Vagina (tissue), 2 donors: ENCODE data around the gene CBX4. TPM values are rescaled to one million over a fixed set of nuclear protein-coding genes. Genes with fewer than 3 reads are reported as not detected.

Source experiments
- DNase-seq, 2 donors: peaks; one replicate each; pipeline ENCODE4 v3.0.0-alpha.2; 2017; ENCODE audit errors: extremely low spot score in 2 of 2
- H3K27ac ChIP-seq: fragments of 200-600 bp; sonication (generic); one replicate; pipeline ENCODE4 v1.5.1; 2019
- H3K27me3 ChIP-seq: fragments of 200-600 bp; sonication (generic); one replicate; pipeline ENCODE4 v1.5.1; 2019
- H3K36me3 ChIP-seq, 2 donors: fragments of 200-600 bp; sonication (generic); one replicate each; pipeline ENCODE4 v1.5.1; 2017 to 2019
- H3K4me1 ChIP-seq: fragments of 200-600 bp; sonication (generic); one replicate; pipeline ENCODE4 v1.5.1; 2019
- H3K4me3 ChIP-seq, 2 donors: fragments of 200-600 bp; sonication (generic); 1 replicate in 1 of 2; 2 replicates in 1 of 2; pipeline ENCODE4 v1.5.1; 2016 to 2019
- H3K9me3 ChIP-seq: fragments of 200-600 bp; sonication (generic); one replicate; pipeline ENCODE4 v1.5.1; 2019
- POLR2A ChIP-seq, 2 donors: fragments of 450-650 bp; IDR thresholded peaks; one replicate each; pipeline ENCODE4 v1.6.1; 2017; ENCODE audit warnings: antibody characterized with exemption in 2 of 2, mild to moderate bottlenecking in 2 of 2, moderate library complexity in 2 of 2
- POLR2AphosphoS5 ChIP-seq, 2 donors: sonication (generic); formaldehyde crosslinking; IDR thresholded peaks; one replicate each; pipeline ENCODE4 v1.9.0; 2017; ENCODE audit warnings: antibody characterized with exemption in 2 of 2, mild to moderate bottlenecking in 2 of 2, low read depth in 1 of 2; ENCODE audit not compliant: insufficient read depth in 1 of 2
- intact Hi-C: fragments of 100-400 bp; cut with DNase I; formaldehyde crosslinking; loops from one replicate; pipeline ENCODE4 v1.15.1; 2023
- total RNA-seq: library from RNA; depleted of rRNA; stranded (reverse); fragments of >200 nt; gene quantifications from one replicate; pipeline ENCODE4 v1.2.3, GENCODE V29; 2016
- TF ChIP-seq, protein P1 (sequence below), 3 experiments: fragments of 450-650 bp in 2 of 3; fragments of 200-600 bp in 1 of 3; sonication (generic) in 1 of 3; IDR thresholded peaks; one replicate each; pipeline ENCODE4 v1.5.1; 2017 to 2019; ENCODE audit warnings: antibody characterized with exemption in 3 of 3, mild to moderate bottlenecking in 2 of 3, moderate library complexity in 2 of 3

The CBX4 gene
- total RNA-seq, 1 donor from 2014 or later, result 13.0 TPM

DNA sequence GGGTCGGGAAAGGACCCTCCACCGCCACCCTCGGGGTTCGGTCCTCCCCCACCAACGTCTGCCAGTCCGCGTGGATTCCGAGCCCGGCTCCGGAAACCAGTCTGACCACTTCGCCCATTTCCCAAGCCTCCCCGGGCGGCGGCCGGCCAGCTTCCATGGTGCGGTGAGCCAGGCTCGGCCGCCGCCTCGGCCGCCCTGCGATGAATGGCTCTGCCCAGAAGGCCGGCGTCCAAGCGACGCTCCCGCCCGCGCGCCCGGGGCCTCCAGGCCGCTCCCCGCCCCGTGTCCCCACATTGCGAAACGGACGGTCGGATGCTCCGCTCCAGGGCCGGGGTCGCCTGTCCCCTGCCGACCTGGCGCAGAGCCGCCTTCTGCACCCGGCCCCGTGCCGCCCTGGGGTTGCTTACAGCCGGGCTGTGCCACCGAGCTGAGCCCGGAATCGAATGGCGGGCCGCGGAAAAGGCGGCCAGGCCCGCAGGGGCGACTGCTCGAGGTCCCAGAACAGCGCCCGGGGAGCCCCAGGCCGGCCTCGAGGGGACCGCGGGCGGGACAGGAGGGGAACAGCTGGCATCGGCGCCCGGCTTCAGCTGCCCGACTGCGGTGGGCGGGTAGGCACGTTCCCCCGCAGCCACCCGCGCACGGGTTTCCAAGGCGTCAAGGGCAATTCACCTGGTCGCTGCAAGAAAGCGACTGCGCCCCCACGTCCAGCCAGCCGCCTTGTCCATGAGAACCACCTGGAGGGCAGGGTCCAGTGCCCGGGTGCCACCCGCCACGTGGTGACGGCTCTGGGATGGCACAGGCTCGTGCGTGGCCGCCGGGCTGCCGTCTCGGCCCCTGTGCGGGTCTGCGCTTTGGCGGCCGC lies 24.0 kb downstream of the CBX4 start:
- Histone ChIP-seq H3K4me3 (peak overlapping the region; percentile 18 to 42), H3K27ac (no peak overlapping the region), H3K27me3 (peaks cover 35% of the 10 kb centered on the region)

DNA sequence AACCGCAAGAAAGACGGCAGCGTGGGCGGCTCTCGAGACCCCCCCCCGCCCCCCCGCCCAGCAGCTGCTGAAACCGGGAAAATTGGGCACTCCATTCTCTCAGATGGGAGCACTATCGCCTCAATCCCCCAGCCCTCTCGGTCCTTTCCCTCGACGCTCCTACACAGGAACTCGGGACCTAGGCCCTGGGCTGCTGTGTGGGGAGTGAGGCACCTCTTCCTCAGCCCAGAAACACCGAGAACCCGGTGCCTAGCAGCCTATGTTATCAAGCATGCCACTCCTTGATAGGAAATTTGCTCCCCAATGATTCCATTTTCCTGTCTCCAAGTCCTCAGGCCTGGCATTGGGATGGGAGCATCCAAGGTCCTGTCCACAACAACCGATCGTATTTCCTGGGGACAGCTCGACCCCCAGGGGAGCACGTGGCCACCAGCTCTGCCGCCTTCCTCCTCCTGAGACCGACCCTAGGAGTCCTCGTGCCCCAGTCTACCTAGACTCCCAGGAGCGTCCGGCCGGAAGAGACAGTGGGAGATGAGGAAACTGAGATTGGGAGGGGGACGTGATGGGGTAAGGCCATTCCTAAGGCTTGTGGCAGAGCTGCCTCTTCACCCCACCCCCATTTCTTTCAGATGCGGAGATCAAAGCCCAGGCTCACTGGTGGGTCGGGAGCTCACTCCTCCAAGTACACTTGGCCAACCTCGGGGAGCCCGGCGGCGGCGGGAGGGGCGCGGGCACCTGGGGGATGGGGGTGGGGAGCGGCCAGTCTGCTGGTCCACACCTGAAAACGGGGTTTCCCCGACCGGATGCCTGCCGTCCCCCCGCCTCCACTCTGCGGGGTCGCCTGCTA lies 24.9 kb downstream of the CBX4 start:
- Histone ChIP-seq H3K27ac (no peak overlapping the region), H3K4me1 (peaks cover 52% of the 10 kb centered on the region), H3K4me3 (peak overlapping the region; percentile 18 to 42), H3K36me3 (no peaks in the 10 kb centered on the region), H3K27me3 (peaks cover 38% of the 10 kb centered on the region), H3K9me3 (no peaks in the 10 kb centered on the region)
- intact Hi-C loops, result no loop called here
- TF ChIP-seq POLR2AphosphoS5 (IDR thresholded peaks at IDR 0.05; ENCODE audit: insufficient read depth in 1 of 2, low read depth in 1 of 2) (no peak), POLR2A (IDR thresholded peaks at IDR 0.05) (no peak)
- TF ChIP-seq, protein P1, sequence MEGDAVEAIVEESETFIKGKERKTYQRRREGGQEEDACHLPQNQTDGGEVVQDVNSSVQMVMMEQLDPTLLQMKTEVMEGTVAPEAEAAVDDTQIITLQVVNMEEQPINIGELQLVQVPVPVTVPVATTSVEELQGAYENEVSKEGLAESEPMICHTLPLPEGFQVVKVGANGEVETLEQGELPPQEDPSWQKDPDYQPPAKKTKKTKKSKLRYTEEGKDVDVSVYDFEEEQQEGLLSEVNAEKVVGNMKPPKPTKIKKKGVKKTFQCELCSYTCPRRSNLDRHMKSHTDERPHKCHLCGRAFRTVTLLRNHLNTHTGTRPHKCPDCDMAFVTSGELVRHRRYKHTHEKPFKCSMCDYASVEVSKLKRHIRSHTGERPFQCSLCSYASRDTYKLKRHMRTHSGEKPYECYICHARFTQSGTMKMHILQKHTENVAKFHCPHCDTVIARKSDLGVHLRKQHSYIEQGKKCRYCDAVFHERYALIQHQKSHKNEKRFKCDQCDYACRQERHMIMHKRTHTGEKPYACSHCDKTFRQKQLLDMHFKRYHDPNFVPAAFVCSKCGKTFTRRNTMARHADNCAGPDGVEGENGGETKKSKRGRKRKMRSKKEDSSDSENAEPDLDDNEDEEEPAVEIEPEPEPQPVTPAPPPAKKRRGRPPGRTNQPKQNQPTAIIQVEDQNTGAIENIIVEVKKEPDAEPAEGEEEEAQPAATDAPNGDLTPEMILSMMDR (IDR thresholded peaks at IDR 0.05), result no peak
- DNase-seq, result no peak

More for the DNA sequence above, 24.0 kb downstream of the CBX4 start:
- TF ChIP-seq, protein P1 (IDR thresholded peaks at IDR 0.05), result no peak
- TF ChIP-seq POLR2A (IDR thresholded peaks at IDR 0.05), result no peak
- TF ChIP-seq POLR2AphosphoS5 (IDR thresholded peaks at IDR 0.05; ENCODE audit: insufficient read depth in 1 of 2, low read depth in 1 of 2), result no peak
- Histone ChIP-seq H3K36me3 (no peaks in the 10 kb centered on the region), H3K4me1 (peaks cover 47% of the 10 kb centered on the region), H3K9me3 (no peaks in the 10 kb centered on the region)
- intact Hi-C loops, result no loop called here
- no peak for DNase-seq

DNA sequence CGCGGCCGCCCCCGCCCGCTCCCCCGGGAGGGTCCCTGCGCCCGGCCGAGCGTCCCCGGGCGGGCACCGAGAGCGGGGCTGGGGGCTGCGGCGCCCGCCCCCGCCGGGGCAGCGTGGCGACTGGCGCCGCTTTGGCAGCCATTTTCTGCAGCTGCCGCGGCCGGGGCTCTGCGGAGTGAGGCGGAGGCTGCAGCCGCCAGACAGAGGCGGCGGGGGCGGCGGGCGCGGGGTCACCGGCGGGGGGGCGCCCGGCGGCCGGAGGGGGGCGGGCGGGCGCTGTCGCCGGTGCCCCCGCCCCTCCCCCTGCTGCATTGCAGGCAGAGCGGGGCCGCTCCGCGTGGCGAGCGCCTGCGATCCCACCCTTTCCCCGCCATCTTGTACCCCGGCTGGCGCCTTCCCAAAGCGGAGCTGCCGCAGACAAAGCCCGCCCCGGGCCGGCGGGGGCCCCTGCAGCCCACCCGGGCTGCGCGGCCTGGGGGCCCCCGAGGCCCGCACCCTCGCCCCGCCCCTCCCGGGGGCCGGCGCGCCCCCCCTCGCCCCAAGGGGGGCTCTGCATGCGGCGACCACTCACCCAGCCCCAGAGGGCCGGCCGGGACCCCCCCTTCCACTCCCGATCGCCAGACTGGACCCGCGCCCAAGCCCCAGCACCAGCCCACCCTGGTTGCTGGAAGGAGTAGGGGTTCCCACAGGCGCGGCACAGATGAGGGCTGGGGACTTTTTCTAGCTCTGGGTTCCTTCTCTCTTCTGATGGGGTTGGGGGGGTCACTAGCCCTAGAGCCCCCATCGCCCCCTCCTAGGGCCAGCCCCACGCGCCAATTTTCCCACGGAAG lies 25.7 kb downstream of the CBX4 start:
- intact Hi-C loops, result no loop called here
- peaks cover 47% of the 10 kb centered on the region for H3K27me3 ChIP-seq
- no peak overlapping the region for H3K27ac ChIP-seq
- TF ChIP-seq, protein P1 (IDR thresholded peaks at IDR 0.05), result no peak
- TF ChIP-seq POLR2A (IDR thresholded peaks at IDR 0.05) (no peak), POLR2AphosphoS5 (IDR thresholded peaks at IDR 0.05; ENCODE audit: insufficient read depth in 1 of 2, low read depth in 1 of 2) (no peak)
- peaks cover 52% of the 10 kb centered on the region for H3K4me1 ChIP-seq
- no peaks in the 10 kb centered on the region for H3K36me3 ChIP-seq
- DNase-seq, result no peak
- peak overlapping the region in 1 of 2 donors; percentile 42 for H3K4me3 ChIP-seq
- no peaks in the 10 kb centered on the region for H3K9me3 ChIP-seq

DNA sequence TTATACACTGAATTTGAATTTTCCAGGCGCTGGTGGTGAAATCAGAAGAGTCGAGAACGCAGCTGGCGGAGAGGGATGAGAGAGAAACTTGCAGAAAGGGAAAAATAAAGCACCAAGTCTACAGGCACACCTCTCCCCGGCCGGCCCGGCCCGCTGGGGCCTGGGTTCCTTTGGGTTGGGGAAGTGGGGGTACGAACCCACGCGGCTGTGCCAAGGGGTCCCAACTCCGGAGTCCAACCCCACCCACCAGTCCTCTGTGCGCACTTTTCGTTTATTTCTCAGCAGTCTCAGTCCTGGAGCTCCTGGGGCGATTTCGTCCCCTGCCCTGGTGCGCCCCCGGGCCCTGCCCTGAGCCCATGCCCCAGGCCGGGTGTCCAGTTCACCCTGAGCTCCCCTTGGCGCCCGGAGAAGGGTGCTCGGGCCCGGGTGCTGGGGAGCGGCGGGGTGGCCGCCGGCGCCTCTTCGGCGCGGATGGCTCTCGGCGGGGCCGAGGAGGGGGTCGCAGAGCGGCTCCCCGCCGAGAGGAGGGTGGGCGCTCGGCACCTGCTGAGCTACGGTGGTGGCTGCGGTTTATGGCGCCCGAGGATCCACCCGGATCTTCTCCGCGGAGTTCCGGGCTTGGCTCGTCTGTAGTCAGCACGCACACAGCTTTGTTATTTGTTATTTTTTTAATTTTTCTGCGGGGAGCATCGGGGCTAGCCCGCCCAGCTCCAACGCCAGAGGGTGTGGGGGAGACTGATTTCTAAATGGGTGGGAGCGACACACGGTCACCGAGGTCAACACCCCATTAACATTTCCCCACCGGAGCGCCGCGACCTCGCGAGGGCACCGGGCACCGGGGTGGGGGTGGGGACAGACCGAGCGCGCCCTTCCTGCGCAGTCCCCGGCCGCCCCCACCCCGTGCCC lies 26.6 kb downstream of the CBX4 start:
- no peak for DNase-seq
- Histone ChIP-seq H3K27ac (no peak overlapping the region), H3K4me1 (peaks cover 52% of the 10 kb centered on the region), H3K36me3 (no peaks in the 10 kb centered on the region), H3K27me3 (peaks cover 47% of the 10 kb centered on the region), H3K9me3 (no peaks in the 10 kb centered on the region), H3K4me3 (peak overlapping the region in 1 of 2 donors; percentile 42)
- peak in 1 of 2 donors; percentile 37 for TF ChIP-seq POLR2AphosphoS5 (IDR thresholded peaks at IDR 0.05; ENCODE audit: insufficient read depth in 1 of 2, low read depth in 1 of 2)
- TF ChIP-seq, protein P1 (IDR thresholded peaks at IDR 0.05), result no peak
- no peak for TF ChIP-seq POLR2A (IDR thresholded peaks at IDR 0.05)
- intact Hi-C loops, result no loop called here
